Measurements from ENCODE around the gene SRSF3. TPM values are rescaled to one million over a fixed set of nuclear protein-coding genes. Genes with fewer than 3 reads are reported as not detected.

Gene SRSF3
- total and polyA plus RNA-seq, 9 of the 15 experiments (the other 6 are each of a cell fraction or from before 2014, with no cell fraction given), result 337 to 1,200 (median 518) TPM

DNA sequence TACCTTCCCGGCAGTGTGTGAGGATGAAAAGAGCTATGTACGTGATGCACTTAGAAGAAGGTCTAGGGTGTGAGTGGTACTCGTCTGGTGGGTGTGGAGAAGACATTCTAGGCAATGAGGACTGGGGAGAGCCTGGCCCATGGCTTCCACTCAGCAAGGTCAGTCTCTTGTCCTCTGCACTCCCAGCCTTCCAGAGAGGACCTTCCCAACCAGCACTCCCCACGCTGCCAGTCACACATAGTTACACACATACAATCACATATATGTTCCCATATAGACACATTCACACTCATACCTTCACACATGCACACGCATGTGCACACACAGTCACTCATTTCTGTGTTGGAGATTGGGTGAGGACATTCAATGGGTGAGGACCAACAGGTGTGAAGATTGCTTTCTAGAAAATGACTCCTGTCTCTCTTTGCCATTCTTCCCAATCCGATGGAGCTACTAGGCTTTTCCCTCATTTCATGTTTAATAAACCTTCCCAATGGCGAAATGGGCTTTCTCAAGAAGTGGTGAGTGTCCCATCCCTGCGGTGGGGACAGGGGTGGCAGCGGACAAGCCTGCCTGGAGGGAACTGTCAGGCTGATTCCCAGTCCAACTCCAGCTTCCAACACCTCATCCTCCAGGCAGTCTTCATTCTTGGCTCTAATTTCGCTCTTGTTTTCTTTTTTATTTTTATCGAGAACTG is 30.4 kb downstream of the SRSF3 start:
- Histone ChIP-seq H3K9ac (ENCODE audit: insufficient read depth in 1 of 2, low read depth in 2 of 2, low read length in 2 of 2) (no peak overlapping the region; a peak in 1 of 4 replicates), H2AFZ (ENCODE audit: low read depth, low read length) (no peak overlapping the region), H3K79me2 (ENCODE audit: control insufficient read depth, insufficient read depth, low read length) (no peaks in the 10 kb centered on the region), H3K27ac (ENCODE audit: extremely low read depth, low read depth, low read length) (no peak overlapping the region), H3K9me1 (ENCODE audit: control insufficient read depth, insufficient read depth, low read length) (no peaks in the 10 kb centered on the region), H3K4me3 (no peak overlapping the region), H3K36me3 (ENCODE audit: control insufficient read depth, insufficient read depth, low read length) (no peaks in the 10 kb centered on the region), H3K4me1 (replicated peaks in 1 of 2; ENCODE audit: control insufficient read depth in 2 of 2, insufficient read depth in 2 of 2, low read length in 2 of 2) (no peaks in the 10 kb centered on the region), H3K27me3 (ENCODE audit: control insufficient read depth in 2 of 2, insufficient read depth in 2 of 2, low read length in 2 of 2) (peaks cover 2 to 28% of the 10 kb centered on the region in 2 experiments; a peak in 4 of 5 replicates), H4K20me1 (replicated peaks; ENCODE audit: control insufficient read depth, insufficient read depth, low read length) (no peaks in the 10 kb centered on the region; the same call in 1 of the 2 replicates), H3K4me2 (ENCODE audit: insufficient read depth, low read length) (no peak overlapping the region), H3K9me3 (replicated peaks; ENCODE audit: control insufficient read depth, insufficient read depth, low read depth, low read length) (no peaks in the 10 kb centered on the region)
- intact Hi-C loops (cut with micrococcal nuclease) (no loop called here), in situ Hi-C loops (cut with MboI) (loop anchor here (5.0 to 10.0 kb wide), 2 partner anchors 58 to 130 kb away; no protein-coding TSS in a partner anchor)
- FAIRE-seq, result no peak
- ChIA-PET POLR2A (interaction anchor here (0.6 to 1.1 kb wide), 2 partner anchors 21 to 98 kb away, joined by 3 read pairs; no protein-coding TSS in a partner anchor), CTCF (ENCODE audit: low intra/inter-chr PET ratio) (interaction anchor here (0.6 to 1.9 kb wide), 2 partner anchors 49 to 56 kb away, joined by 3 to 24 read pairs; no protein-coding TSS in a partner anchor)
- 10% methylated on average over 11 of the region's 11 CpGs for WGBS (ENCODE audit: insufficient coverage, low coverage, missing lambda C conversion rate)
- DNase-seq (ENCODE audit: extremely low read depth in 1 of 4, low spot score in 3 of 4), result no peak
- BruUV-seq (replicated peaks), result no TSS peak
- no peak for ATAC-seq
- TF ChIP-seq, protein P1, sequence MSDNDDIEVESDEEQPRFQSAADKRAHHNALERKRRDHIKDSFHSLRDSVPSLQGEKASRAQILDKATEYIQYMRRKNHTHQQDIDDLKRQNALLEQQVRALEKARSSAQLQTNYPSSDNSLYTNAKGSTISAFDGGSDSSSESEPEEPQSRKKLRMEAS (CRISPR knock-in tag; IDR thresholded peaks at IDR 0.05), result no peak
- TF ChIP-seq NFXL1 (CRISPR knock-in tag; IDR thresholded peaks at IDR 0.05) (no peak), HDAC8 (tag; IDR thresholded peaks at IDR 0.05) (no peak), HDAC6 (IDR thresholded peaks at IDR 0.05; ENCODE audit: low read depth, low read length) (no peak), SUPT5H (IDR thresholded peaks at IDR 0.05) (no peak), SMARCC2 (IDR thresholded peaks at IDR 0.05; ENCODE audit: low read depth) (no peak), HNRNPUL1 (IDR thresholded peaks at IDR 0.05; ENCODE audit: low read length) (no peak)
- TF ChIP-seq, protein P2, sequence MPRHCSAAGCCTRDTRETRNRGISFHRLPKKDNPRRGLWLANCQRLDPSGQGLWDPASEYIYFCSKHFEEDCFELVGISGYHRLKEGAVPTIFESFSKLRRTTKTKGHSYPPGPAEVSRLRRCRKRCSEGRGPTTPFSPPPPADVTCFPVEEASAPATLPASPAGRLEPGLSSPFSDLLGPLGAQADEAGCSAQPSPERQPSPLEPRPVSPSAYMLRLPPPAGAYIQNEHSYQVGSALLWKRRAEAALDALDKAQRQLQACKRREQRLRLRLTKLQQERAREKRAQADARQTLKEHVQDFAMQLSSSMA (CRISPR knock-in tag; IDR thresholded peaks at IDR 0.05), result no peak
- TF ChIP-seq, protein P3, sequence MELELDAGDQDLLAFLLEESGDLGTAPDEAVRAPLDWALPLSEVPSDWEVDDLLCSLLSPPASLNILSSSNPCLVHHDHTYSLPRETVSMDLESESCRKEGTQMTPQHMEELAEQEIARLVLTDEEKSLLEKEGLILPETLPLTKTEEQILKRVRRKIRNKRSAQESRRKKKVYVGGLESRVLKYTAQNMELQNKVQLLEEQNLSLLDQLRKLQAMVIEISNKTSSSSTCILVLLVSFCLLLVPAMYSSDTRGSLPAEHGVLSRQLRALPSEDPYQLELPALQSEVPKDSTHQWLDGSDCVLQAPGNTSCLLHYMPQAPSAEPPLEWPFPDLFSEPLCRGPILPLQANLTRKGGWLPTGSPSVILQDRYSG (tag; conservative IDR thresholded peaks at IDR 0.05; ENCODE audit: low read depth), result no peak
